Measurements from ENCODE around the gene GARS1.

GRCh38 chr7:30646154-30646553 is 51.5 kb downstream of the GARS1 start:
- TF ChIP-seq CTCF (IDR thresholded peaks at IDR 0.05): no peak
- TF ChIP-seq POLR2AphosphoS5 (IDR thresholded peaks at IDR 0.05): no peak
- no peak for TF ChIP-seq POLR2A (IDR thresholded peaks at IDR 0.05)
- no peak for TF ChIP-seq EP300 (IDR thresholded peaks at IDR 0.05)

All from sigmoid colon (tissue), 4 donors.